Measurements from ENCODE around the gene RTL5.

The RTL5 gene

DNA sequence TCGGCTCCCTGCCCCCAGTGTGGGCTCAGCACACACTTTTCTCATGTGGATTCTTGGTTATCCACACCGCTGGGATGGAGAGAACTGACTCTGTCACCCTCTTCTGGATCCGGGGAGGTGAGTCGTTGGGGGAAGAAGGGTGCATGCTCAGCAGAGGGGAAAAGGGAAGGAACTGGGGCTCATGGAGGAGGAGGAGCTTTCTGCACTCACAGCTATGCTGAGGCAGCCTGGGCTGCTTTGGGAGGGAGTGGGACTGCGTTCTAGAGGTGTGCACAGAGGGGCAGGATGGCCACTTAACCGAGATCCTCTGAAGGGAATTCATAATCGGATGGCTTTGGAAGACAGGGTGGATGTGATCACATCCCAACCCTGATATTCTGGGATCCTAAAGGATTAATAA is 51.6 kb downstream of the RTL5 start:
- Histone ChIP-seq H3K9me2 (replicated peaks; ENCODE audit: low read depth, low read length) (no peaks in the 10 kb centered on the region), H3K36me3 (ENCODE audit: insufficient read depth, low read length) (no peaks in the 10 kb centered on the region), H4K20me1 (ENCODE audit: insufficient read depth, low read length, poor library complexity, severe bottlenecking) (peaks cover 2% of the 10 kb centered on the region), H3K4me3 (ENCODE audit: low read length, poor library complexity, severe bottlenecking) (peak overlapping the region; percentile 79), H3F3A (ENCODE audit: low read depth) (no peaks in the 10 kb centered on the region), H2AFZ (ENCODE audit: low read length) (no peak overlapping the region), H3K4me2 (ENCODE audit: low read depth, low read length, poor library complexity, severe bottlenecking) (peak overlapping the region; percentile 92), H3K79me2 (ENCODE audit: insufficient read depth, low read length) (peaks cover 63% of the 10 kb centered on the region), H3K4me1 (ENCODE audit: insufficient read depth, low read length, poor library complexity, severe bottlenecking) (peaks cover 82% of the 10 kb centered on the region), H3K9ac (ENCODE audit: low read depth, low read length, poor library complexity, severe bottlenecking) (peak overlapping the region; percentile 94), H3K27me3 (ENCODE audit: insufficient read depth, low read length, poor library complexity, severe bottlenecking) (no peaks in the 10 kb centered on the region), H3K9me3 (ENCODE audit: insufficient read depth, low read depth, low read length) (no peaks in the 10 kb centered on the region)
- TF ChIP-seq EZH2phosphoT487 (IDR thresholded peaks at IDR 0.05; ENCODE audit: borderline replicate concordance): no peak
- TF ChIP-seq, protein P1, sequence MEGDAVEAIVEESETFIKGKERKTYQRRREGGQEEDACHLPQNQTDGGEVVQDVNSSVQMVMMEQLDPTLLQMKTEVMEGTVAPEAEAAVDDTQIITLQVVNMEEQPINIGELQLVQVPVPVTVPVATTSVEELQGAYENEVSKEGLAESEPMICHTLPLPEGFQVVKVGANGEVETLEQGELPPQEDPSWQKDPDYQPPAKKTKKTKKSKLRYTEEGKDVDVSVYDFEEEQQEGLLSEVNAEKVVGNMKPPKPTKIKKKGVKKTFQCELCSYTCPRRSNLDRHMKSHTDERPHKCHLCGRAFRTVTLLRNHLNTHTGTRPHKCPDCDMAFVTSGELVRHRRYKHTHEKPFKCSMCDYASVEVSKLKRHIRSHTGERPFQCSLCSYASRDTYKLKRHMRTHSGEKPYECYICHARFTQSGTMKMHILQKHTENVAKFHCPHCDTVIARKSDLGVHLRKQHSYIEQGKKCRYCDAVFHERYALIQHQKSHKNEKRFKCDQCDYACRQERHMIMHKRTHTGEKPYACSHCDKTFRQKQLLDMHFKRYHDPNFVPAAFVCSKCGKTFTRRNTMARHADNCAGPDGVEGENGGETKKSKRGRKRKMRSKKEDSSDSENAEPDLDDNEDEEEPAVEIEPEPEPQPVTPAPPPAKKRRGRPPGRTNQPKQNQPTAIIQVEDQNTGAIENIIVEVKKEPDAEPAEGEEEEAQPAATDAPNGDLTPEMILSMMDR (conservative IDR thresholded peaks at IDR 0.05; ENCODE audit: low read length): no peak

DNA sequence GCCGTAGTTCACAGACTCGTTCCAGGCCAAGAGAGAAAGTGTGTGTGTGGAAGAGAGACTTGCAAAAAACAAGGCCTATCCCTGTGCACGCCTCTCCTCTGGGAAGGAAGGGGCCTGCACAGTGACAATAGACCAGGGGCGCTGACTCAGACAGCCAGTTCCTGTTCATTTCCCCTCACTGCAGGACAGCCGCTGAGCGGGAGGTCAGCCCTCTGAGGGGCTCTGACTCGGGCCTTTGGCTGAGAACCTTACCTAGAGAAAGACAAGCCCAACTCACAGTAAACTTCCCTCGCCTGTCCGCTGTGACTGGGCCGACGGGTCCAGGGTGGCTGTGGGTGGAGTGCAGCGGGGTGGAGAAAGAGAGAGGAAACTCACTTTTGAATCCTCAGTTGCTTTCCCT is 52.1 kb downstream of the RTL5 start:
- Histone ChIP-seq H3K4me1 (ENCODE audit: insufficient read depth, low read length, poor library complexity, severe bottlenecking) (peaks cover 80% of the 10 kb centered on the region), H3K9ac (ENCODE audit: low read depth, low read length, poor library complexity, severe bottlenecking) (peak overlapping the region; percentile 94), H4K20me1 (ENCODE audit: insufficient read depth, low read length, poor library complexity, severe bottlenecking) (peaks cover 2% of the 10 kb centered on the region), H3K36me3 (ENCODE audit: insufficient read depth, low read length) (no peaks in the 10 kb centered on the region), H3K27me3 (ENCODE audit: insufficient read depth, low read length, poor library complexity, severe bottlenecking) (no peaks in the 10 kb centered on the region), H3K9me2 (replicated peaks; ENCODE audit: low read depth, low read length) (no peaks in the 10 kb centered on the region), H3K4me3 (ENCODE audit: low read length, poor library complexity, severe bottlenecking) (peak overlapping the region; percentile 79), H3K9me3 (ENCODE audit: insufficient read depth, low read depth, low read length) (no peaks in the 10 kb centered on the region), H2AFZ (ENCODE audit: low read length) (no peak overlapping the region), H3K79me2 (ENCODE audit: insufficient read depth, low read length) (peaks cover 60% of the 10 kb centered on the region), H3K4me2 (ENCODE audit: low read depth, low read length, poor library complexity, severe bottlenecking) (peak overlapping the region; percentile 92), H3F3A (ENCODE audit: low read depth) (no peaks in the 10 kb centered on the region)
- TF ChIP-seq EZH2phosphoT487 (IDR thresholded peaks at IDR 0.05; ENCODE audit: borderline replicate concordance): no peak
- TF ChIP-seq, protein P1 (conservative IDR thresholded peaks at IDR 0.05; ENCODE audit: low read length): no peak

DNA sequence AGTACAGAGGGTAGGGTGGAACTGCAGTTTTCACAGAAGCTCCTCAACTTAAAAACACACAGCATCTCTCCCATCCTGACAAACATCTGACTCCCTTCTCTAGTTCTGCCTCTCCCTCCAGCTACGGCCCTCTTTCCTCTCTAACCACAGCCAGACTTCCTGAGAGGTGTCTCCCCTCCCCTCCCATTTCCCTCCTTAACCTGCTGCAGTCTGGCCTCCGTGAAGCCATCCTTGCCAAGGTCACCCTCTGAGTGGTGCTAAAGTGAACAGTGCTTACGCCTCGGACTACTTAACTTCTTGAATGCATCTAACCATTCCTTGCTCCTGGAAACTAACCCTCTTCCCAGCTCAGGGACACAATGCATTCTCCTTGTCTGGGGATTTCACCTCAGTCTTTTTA is 53.3 kb downstream of the RTL5 start:
- Histone ChIP-seq H3K4me2 (ENCODE audit: low read depth, low read length, poor library complexity, severe bottlenecking) (peak overlapping the region; percentile 92), H3F3A (ENCODE audit: low read depth) (no peaks in the 10 kb centered on the region), H3K27me3 (ENCODE audit: insufficient read depth, low read length, poor library complexity, severe bottlenecking) (no peaks in the 10 kb centered on the region), H4K20me1 (ENCODE audit: insufficient read depth, low read length, poor library complexity, severe bottlenecking) (no peaks in the 10 kb centered on the region), H3K9me3 (ENCODE audit: insufficient read depth, low read depth, low read length) (no peaks in the 10 kb centered on the region), H2AFZ (ENCODE audit: low read length) (no peak overlapping the region), H3K4me3 (ENCODE audit: low read length, poor library complexity, severe bottlenecking) (peak overlapping the region; percentile 79), H3K79me2 (ENCODE audit: insufficient read depth, low read length) (peaks cover 49% of the 10 kb centered on the region), H3K4me1 (ENCODE audit: insufficient read depth, low read length, poor library complexity, severe bottlenecking) (peaks cover 71% of the 10 kb centered on the region), H3K9ac (ENCODE audit: low read depth, low read length, poor library complexity, severe bottlenecking) (peak overlapping the region; percentile 94), H3K9me2 (replicated peaks; ENCODE audit: low read depth, low read length) (no peaks in the 10 kb centered on the region), H3K36me3 (ENCODE audit: insufficient read depth, low read length) (no peaks in the 10 kb centered on the region)
- TF ChIP-seq EZH2phosphoT487 (IDR thresholded peaks at IDR 0.05; ENCODE audit: borderline replicate concordance): no peak
- TF ChIP-seq, protein P1 (conservative IDR thresholded peaks at IDR 0.05; ENCODE audit: low read length): no peak
